ENCODE data around the gene STAU1. TPM values are rescaled to one million over a fixed set of nuclear protein-coding genes. Genes with fewer than 3 reads are reported as not detected.
A peak's percentile ranks its signal among the peaks of the same experiment; 100 is the strongest.

STAU1 gene
- total and polyA plus RNA-seq, 2 of the 13 experiments (the other 11 are each of a cell fraction or from before 2014, with no cell fraction given): 119 to 133 TPM

DNA sequence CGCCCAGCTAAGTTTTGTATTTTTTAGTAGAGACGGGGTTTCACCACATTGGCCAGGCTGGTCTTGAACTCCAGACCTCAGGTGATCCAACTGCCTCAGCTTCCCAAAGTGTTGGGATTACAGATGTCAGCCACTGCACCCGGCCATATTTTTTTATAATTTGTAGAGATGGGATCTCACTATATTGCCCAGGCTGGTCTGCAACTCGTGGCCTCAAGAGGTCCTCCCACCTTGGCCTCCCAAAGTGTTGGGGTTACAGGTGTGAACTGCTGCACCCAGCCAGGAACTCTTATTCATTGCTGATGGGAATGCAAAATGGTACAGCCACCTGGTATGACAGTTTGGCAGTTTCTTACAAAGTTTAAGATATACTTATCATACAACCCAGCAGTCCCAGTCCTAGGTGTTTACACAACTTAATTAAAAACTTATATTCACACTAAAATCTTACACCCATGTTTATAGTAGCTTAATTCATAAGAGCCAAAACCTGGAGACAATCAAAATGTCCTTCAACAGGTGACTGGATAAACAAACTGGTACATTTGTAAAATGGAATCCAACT lies 11.7 kb upstream of the STAU1 start:
- no peak overlapping the region for H3K4me3 ChIP-seq (replicated peaks in 1 of 3; ENCODE audit: insufficient read depth in 1 of 3, low read depth in 2 of 3, low read length in 3 of 3)
- no peaks in the 10 kb centered on the region for H3K4me1 ChIP-seq (ENCODE audit: insufficient read depth, low read length)
- DNase-seq (ENCODE audit: low spot score) (no peak), ATAC-seq (no peak), FAIRE-seq (no peak)
- POLR2A ChIA-PET: interaction anchor here (2.0 kb wide), 1 partner anchor 13 kb away, joined by 4 read pairs; no protein-coding TSS in a partner anchor
- in situ Hi-C loops (cut with HindIII; ENCODE audit: extremely low pct_ligation_motif_present, low pct_unique_long_range_greater_than_20kb): no loop called here
- no TSS peak for BruUV-seq (replicated peaks)
- H3K79me2 ChIP-seq (ENCODE audit: insufficient read depth, low read length): no peaks in the 10 kb centered on the region
- H3K27me3 ChIP-seq (ENCODE audit: control insufficient read depth in 1 of 2, insufficient read depth in 2 of 2, low read length in 2 of 2): no peaks in the 10 kb centered on the region
- intact Hi-C loops (cut with micrococcal nuclease; ENCODE audit: unreplicated experiment): no loop called here
- TF ChIP-seq ZSCAN30 (CRISPR knock-in tag; IDR thresholded peaks at IDR 0.05) (no peak), ZNF180 (CRISPR knock-in tag; IDR thresholded peaks at IDR 0.05; ENCODE audit: borderline replicate concordance, low read depth) (no peak), ZNF770 (CRISPR knock-in tag; IDR thresholded peaks at IDR 0.05) (peak; percentile 53; the same call in 1 of the 2 replicates), MLLT10 (CRISPR knock-in tag; IDR thresholded peaks at IDR 0.05) (no peak), MEIS1 (CRISPR knock-in tag; IDR thresholded peaks at IDR 0.05; ENCODE audit: borderline replicate concordance) (no peak), ZNF121 (CRISPR knock-in tag; IDR thresholded peaks at IDR 0.05) (peak; percentile 82)
- H2AFZ ChIP-seq (ENCODE audit: low read length): no peak overlapping the region
- no peak overlapping the region for H3K27ac ChIP-seq (ENCODE audit: extremely low read length, insufficient read depth, low read length)
- WGBS (ENCODE audit: low lambda C conversion rate): 46% methylated on average over 4 of the region's 4 CpGs
- CTCF ChIA-PET (ENCODE audit: low intra/inter-chr PET ratio, low total read pairs): no interaction called here
- no peak overlapping the region for H3K4me2 ChIP-seq (ENCODE audit: low read depth, low read length)
- H3K36me3 ChIP-seq (replicated peaks in 1 of 2; ENCODE audit: control insufficient read depth in 1 of 2, insufficient read depth in 2 of 2, low read length in 2 of 2): no peaks in the 10 kb centered on the region
- no peaks in the 10 kb centered on the region for H3K9me3 ChIP-seq (ENCODE audit: low read length)
- H4K20me1 ChIP-seq (ENCODE audit: insufficient read depth, low read length): no peaks in the 10 kb centered on the region
- H3K9ac ChIP-seq (ENCODE audit: insufficient read depth, low read depth, low read length): no peak overlapping the region
